Hepatocyte (in vitro differentiated cells): ENCODE measurements around the gene CHD2.

Experiments used
- EZH2 ChIP-seq: fragments of 200-600 bp; sonication (generic); IDR thresholded peaks from 2 replicates; pipeline ENCODE4 v1.6.1; 2016; ENCODE audit warnings: antibody characterized with exemption, mild to moderate bottlenecking, borderline replicate concordance
- EZH2phosphoT487 ChIP-seq: fragments of 200-600 bp; sonication (generic); IDR thresholded peaks from one replicate; pipeline ENCODE4 v1.6.1; 2018; ENCODE audit warnings: antibody characterized with exemption, mild to moderate bottlenecking, low read depth, moderate library complexity; ENCODE audit not compliant: unreplicated experiment, severe bottlenecking
- TF ChIP-seq, protein P1 (sequence below): fragments of 200-600 bp; sonication (generic); IDR thresholded peaks from 2 replicates; pipeline ENCODE4 v1.5.1; 2016; ENCODE audit warnings: antibody characterized with exemption, mild to moderate bottlenecking; ENCODE audit not compliant: poor library complexity

DNA sequence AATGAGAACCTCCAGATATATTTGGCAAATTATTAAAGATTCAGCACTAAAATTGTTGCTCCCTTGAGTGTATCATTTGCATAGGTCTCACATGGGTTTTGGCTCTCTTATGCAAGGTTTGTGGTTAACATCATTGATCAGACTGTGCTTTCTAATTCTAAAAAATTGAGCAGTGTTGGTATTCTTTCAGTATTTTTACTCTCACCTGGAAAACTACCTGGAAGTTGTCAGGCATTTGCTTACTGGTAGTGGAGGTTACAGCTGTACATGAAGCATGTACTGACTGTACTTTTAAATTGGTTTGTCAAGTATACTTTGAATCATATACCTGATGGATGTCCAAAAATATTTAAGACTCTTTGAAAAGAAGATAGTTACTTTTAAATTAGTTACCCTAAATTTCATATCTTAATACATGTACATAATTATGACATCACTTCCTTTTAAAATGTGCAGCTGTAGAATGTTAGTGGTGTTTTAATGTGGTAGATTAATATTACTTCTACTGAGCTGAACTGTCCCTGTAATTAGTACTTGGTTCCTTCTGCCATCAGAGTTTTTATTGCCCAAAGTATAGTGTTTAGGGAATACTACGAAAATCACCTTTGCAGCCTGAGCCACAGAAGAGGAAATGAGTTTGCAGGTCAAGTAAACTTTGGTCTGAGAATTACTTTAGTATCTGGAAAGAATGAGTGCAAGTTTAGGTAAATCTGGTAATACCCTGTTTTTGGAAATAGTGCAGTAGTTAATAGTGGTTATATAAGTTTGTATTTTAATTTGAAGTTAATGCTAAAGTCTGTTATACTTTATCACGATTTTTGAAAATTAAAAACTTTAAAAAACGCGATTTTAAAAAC, 2.8 kb downstream of the CHD2 start:
- TF ChIP-seq, protein P1, sequence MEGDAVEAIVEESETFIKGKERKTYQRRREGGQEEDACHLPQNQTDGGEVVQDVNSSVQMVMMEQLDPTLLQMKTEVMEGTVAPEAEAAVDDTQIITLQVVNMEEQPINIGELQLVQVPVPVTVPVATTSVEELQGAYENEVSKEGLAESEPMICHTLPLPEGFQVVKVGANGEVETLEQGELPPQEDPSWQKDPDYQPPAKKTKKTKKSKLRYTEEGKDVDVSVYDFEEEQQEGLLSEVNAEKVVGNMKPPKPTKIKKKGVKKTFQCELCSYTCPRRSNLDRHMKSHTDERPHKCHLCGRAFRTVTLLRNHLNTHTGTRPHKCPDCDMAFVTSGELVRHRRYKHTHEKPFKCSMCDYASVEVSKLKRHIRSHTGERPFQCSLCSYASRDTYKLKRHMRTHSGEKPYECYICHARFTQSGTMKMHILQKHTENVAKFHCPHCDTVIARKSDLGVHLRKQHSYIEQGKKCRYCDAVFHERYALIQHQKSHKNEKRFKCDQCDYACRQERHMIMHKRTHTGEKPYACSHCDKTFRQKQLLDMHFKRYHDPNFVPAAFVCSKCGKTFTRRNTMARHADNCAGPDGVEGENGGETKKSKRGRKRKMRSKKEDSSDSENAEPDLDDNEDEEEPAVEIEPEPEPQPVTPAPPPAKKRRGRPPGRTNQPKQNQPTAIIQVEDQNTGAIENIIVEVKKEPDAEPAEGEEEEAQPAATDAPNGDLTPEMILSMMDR = no peak
- TF ChIP-seq EZH2 = no peak
- no peak for TF ChIP-seq EZH2phosphoT487
